Thyroid gland (tissue), 4 donors: Measurements from ENCODE around the gene LRRC56. TPM values are rescaled to one million over a fixed set of nuclear protein-coding genes. Genes with fewer than 3 reads are reported as not detected.

ENCODE experiments used
- DNase-seq, 2 donors: peaks; one replicate each; pipeline ENCODE4 v3.0.0-alpha.2; 2019
- H3K27ac ChIP-seq, 3 donors: fragments of 200-600 bp; sonication (generic); 1 replicate in 2 of 3; 2 replicates in 1 of 3; pipeline ENCODE4 v1.5.1; 2016 to 2019; ENCODE audit warnings: mild to moderate bottlenecking in 1 of 3, moderate library complexity in 1 of 3
- H3K27me3 ChIP-seq: fragments of 200-600 bp; sonication (generic); one replicate; pipeline ENCODE4 v1.5.1; 2019
- H3K36me3 ChIP-seq, 2 donors: fragments of 200-600 bp; sonication (generic); one replicate each; pipeline ENCODE4 v1.5.1; 2016 to 2019
- H3K4me1 ChIP-seq, 2 donors: fragments of 200-600 bp; sonication (generic); one replicate each; pipeline ENCODE4 v1.5.1; 2017 to 2019
- H3K4me3 ChIP-seq, 3 donors: fragments of 200-600 bp; sonication (generic); replicated peaks in 1 of 3; 1 replicate in 2 of 3; 2 replicates in 1 of 3; pipeline ENCODE4 v1.5.1; 2016; ENCODE audit warnings: mild to moderate bottlenecking in 1 of 3
- H3K9me3 ChIP-seq: fragments of 200-600 bp; sonication (generic); one replicate; pipeline ENCODE4 v1.5.1; 2017
- POLR2A ChIP-seq, 2 donors: fragments of 450-650 bp; IDR thresholded peaks; one replicate each; pipeline ENCODE4 v1.6.1; 2017; ENCODE audit warnings: antibody characterized with exemption in 2 of 2, mild to moderate bottlenecking in 2 of 2, moderate library complexity in 1 of 2
- WGBS, 2 donors: methylation state at CpG; one replicate each; pipeline ENCODE4 v1.1.5; 2017; 5-methylcytosine and 5-hydroxymethylcytosine counted together
- intact Hi-C: fragments of 100-400 bp; cut with DNase I; formaldehyde crosslinking; loops from one replicate; pipeline ENCODE4 v1.15.1; 2023
- total RNA-seq, 4 donors: library from RNA; depleted of rRNA; stranded (reverse); fragments of >200 nt; gene quantifications; one replicate each; pipeline ENCODE4 v1.2.3, GENCODE V29; 2016
- TF ChIP-seq, protein P1 (sequence below), 6 experiments: fragments of 200-600 bp in 3 of 6; fragments of 450-650 bp in 3 of 6; sonication (generic) in 3 of 6; IDR thresholded peaks; one replicate each; pipeline ENCODE4 v1.5.1; 2016 to 2019; ENCODE audit warnings: antibody characterized with exemption in 6 of 6, mild to moderate bottlenecking in 2 of 6, inconsistent platforms in 1 of 6, moderate library complexity in 1 of 6

The LRRC56 gene
- total RNA-seq, 4 donors from 2014 or later = 1.7 to 2.6 (median 2.3) TPM

DNA sequence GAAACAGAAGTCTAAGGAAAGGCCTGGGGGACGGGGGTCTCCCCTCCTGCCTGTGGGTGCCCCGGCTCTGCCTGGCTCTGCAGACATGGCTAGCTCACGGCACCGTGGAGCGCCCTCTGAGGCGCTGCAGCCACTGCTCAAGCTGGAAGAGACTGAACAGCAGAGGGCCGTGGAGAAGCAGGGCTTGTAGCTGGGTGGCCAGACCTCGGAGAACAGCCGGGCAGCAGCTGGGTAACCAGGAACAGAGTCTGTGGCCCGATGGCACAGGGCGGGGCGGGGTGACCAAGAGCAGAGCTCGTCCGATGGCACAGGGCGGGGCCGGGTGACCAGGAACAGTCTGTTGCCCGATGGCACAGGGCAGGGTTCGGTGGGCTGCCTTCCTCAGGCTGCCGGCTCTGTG is 48.3 kb upstream of the LRRC56 start:
- no peak overlapping the region for H3K27ac ChIP-seq
- peaks cover 9 to 14% of the 10 kb centered on the region in 2 donors for H3K36me3 ChIP-seq
- 96 to 98% methylated on average over 14 to 19 of the region's 19 CpGs for WGBS, 2 donors
- peaks cover 0 to 3% of the 10 kb centered on the region in 2 donors for H3K4me1 ChIP-seq
- H3K4me3 ChIP-seq = no peak overlapping the region
- no peak for DNase-seq
- no peaks in the 10 kb centered on the region for H3K27me3 ChIP-seq
- H3K9me3 ChIP-seq = no peaks in the 10 kb centered on the region
- TF ChIP-seq, protein P1, sequence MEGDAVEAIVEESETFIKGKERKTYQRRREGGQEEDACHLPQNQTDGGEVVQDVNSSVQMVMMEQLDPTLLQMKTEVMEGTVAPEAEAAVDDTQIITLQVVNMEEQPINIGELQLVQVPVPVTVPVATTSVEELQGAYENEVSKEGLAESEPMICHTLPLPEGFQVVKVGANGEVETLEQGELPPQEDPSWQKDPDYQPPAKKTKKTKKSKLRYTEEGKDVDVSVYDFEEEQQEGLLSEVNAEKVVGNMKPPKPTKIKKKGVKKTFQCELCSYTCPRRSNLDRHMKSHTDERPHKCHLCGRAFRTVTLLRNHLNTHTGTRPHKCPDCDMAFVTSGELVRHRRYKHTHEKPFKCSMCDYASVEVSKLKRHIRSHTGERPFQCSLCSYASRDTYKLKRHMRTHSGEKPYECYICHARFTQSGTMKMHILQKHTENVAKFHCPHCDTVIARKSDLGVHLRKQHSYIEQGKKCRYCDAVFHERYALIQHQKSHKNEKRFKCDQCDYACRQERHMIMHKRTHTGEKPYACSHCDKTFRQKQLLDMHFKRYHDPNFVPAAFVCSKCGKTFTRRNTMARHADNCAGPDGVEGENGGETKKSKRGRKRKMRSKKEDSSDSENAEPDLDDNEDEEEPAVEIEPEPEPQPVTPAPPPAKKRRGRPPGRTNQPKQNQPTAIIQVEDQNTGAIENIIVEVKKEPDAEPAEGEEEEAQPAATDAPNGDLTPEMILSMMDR (IDR thresholded peaks at IDR 0.05) = no peak
- TF ChIP-seq POLR2A (IDR thresholded peaks at IDR 0.05) = no peak
- intact Hi-C loops = no loop called here

DNA sequence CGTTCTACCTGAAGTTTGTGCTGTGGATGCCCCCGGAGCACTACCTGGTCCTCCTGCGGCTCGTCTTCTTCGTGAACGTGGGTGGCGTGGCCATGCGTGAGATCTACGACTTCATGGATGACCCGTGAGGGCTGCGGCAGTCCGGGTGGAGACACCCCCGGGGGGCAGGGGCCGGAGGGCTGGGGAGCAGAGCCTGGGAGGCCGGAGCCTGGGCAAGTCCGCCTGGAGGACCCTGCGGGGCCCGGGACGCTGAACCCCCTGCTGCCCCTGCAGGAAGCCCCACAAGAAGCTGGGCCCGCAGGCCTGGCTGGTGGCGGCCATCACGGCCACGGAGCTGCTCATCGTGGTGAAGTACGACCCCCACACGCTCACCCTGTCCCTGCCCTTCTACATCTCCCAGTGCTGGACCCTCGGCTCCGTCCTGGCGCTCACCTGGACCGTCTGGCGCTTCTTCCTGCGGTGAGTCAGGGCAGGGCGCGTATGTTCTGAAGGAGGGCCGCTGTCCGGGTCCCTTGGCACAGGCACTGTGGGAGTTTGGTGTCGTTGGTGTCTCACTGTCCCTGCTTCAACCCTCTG is 47.6 kb upstream of the LRRC56 start:
- Histone ChIP-seq H3K4me1 (peaks cover 0 to 3% of the 10 kb centered on the region in 2 donors), H3K9me3 (no peaks in the 10 kb centered on the region), H3K27ac (no peak overlapping the region), H3K4me3 (no peak overlapping the region), H3K27me3 (no peaks in the 10 kb centered on the region), H3K36me3 (peaks cover 16 to 21% of the 10 kb centered on the region in 2 donors)
- DNase-seq = no peak
- WGBS, 2 donors = 97% methylated on average over 22 of the region's 37 CpGs; no CpG with 5 or more reads in 1 of the 2 donors
- intact Hi-C loops = no loop called here
- TF ChIP-seq POLR2A (IDR thresholded peaks at IDR 0.05) = no peak
- TF ChIP-seq, protein P1 (IDR thresholded peaks at IDR 0.05) = no peak

DNA sequence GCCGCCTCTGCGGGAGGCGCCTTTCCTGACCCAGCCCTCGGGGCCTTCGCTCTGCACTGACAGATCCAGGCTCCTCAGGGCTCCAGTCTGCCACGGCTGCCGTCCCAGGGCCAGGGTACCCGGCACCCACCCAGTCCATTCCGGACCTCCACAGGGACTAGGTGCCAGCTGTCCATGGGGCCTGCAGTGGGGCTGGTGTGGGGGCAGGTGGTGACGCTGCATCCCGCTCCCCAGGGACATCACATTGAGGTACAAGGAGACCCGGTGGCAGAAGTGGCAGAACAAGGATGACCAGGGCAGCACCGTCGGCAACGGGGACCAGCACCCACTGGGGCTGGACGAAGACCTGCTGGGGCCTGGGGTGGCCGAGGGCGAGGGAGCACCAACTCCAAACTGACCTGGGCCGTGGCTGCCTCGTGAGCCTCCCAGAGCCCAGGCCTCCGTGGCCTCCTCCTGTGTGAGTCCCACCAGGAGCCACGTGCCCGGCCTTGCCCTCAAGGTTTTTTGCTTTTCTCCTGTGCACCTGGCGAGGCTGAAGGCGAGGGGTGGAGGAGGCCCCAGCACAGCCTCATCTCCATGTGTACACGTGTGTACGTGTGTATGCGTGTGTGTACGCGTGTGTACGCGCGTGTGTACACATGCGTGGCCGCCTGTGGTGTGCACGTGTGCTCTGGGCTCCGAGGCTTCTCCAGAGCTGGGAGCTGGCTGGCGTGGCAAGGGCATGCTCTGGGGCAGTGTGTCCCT is 47.0 kb upstream of the LRRC56 start:
- intact Hi-C loops = no loop called here
- Histone ChIP-seq H3K4me1 (peaks cover 0 to 3% of the 10 kb centered on the region in 2 donors), H3K27me3 (no peaks in the 10 kb centered on the region), H3K36me3 (peaks cover 19 to 23% of the 10 kb centered on the region in 2 donors), H3K27ac (no peak overlapping the region), H3K4me3 (no peak overlapping the region), H3K9me3 (no peaks in the 10 kb centered on the region)
- TF ChIP-seq POLR2A (IDR thresholded peaks at IDR 0.05) = no peak
- TF ChIP-seq, protein P1 (IDR thresholded peaks at IDR 0.05) = no peak
- DNase-seq = no peak
- 92 to 94% methylated on average over 19 to 36 of the region's 38 CpGs for WGBS, 2 donors

DNA sequence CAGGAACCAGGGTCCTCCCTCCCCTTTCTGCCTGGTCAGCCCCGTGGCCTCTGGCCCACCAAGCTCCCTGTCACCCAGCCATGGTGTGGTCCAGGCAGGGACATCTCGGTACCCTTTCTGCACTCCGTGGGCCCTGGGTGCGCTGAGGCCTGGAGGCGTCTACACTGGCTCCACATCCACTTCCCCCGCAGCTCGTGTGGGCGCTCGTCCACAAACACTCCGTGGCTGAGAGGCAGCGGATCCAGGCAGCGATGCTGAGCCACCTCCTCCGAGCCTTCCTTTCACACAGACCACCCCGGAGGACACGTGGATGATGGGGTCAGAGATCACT is 46.4 kb upstream of the LRRC56 start:
- intact Hi-C loops = no loop called here
- TF ChIP-seq, protein P1 (IDR thresholded peaks at IDR 0.05) = no peak
- TF ChIP-seq POLR2A (IDR thresholded peaks at IDR 0.05) = no peak
- DNase-seq = no peak
- no peaks in the 10 kb centered on the region for H3K9me3 ChIP-seq
- H3K27ac ChIP-seq = no peak overlapping the region
- no peaks in the 10 kb centered on the region for H3K27me3 ChIP-seq
- H3K4me1 ChIP-seq = peaks cover 0 to 3% of the 10 kb centered on the region in 2 donors
- H3K4me3 ChIP-seq = no peak overlapping the region
- peaks cover 19 to 24% of the 10 kb centered on the region in 2 donors for H3K36me3 ChIP-seq
- 95% methylated on average over 5 to 14 of the region's 15 CpGs for WGBS, 2 donors

DNA sequence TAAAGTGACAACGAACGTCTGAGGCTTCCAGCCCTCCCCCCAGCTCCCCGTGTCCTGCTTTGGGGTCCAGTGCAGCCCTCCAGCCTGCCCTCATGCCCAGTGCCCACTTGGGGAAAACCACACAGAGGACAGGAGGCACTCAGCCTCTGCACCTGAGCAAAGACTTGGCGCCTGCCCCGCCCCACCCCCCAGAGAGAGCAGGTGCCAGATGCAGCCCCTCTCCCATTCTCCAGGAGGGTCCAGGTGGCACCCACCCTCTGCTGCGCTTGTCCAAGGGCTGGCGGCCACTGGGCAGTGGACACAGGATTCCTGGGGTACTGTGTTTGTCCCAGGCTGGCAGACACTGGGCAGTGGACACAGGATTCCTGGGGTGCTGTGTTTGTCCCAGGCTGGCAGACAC is 46.0 kb upstream of the LRRC56 start:
- Histone ChIP-seq H3K4me3 (no peak overlapping the region), H3K36me3 (peaks cover 19 to 28% of the 10 kb centered on the region in 2 donors), H3K27me3 (no peaks in the 10 kb centered on the region), H3K27ac (no peak overlapping the region), H3K9me3 (no peaks in the 10 kb centered on the region), H3K4me1 (peaks cover 0 to 3% of the 10 kb centered on the region in 2 donors)
- 88 to 100% methylated on average over 3 of the region's 7 CpGs for WGBS, 2 donors
- TF ChIP-seq POLR2A (IDR thresholded peaks at IDR 0.05) = no peak
- TF ChIP-seq, protein P1 (IDR thresholded peaks at IDR 0.05) = no peak
- intact Hi-C loops = no loop called here
- DNase-seq = no peak
